Neural cell (in vitro differentiated cells): Measurements from ENCODE around the gene SLC7A8. TPM values are rescaled to one million over a fixed set of nuclear protein-coding genes. Genes with fewer than 3 reads are reported as not detected.

Source experiments
- H2AFZ ChIP-seq: fragments of 200-600, 300-800 bp; sonication (generic), shearing (Covaris generic); 2 replicates; pipeline ENCODE4 v1.6.0; 2014; ENCODE audit warnings: low read depth, mild to moderate bottlenecking, antibody characterized with exemption, low read length, moderate library complexity
- H3F3A ChIP-seq: fragments of 200-600 bp; shearing (Covaris generic); 2 replicates; pipeline ENCODE4 v1.6.1; 2016; ENCODE audit warnings: mild to moderate bottlenecking, moderate library complexity, mixed read lengths, antibody characterized with exemption, low read length; ENCODE audit not compliant: insufficient read depth, poor library complexity, severe bottlenecking
- H3K27ac ChIP-seq: fragments of 200-600, 300-800 bp; sonication (generic), shearing (Covaris generic); 2 replicates; pipeline ENCODE4 v1.5.1; 2014; ENCODE audit warnings: mild to moderate bottlenecking, low read length, moderate library complexity
- H3K27me3 ChIP-seq: fragments of 300-800, 200-600 bp; sonication (generic), shearing (Covaris generic); 2 replicates; pipeline ENCODE4 v1.6.0; 2014; ENCODE audit warnings: mild to moderate bottlenecking, low read depth, low read length, moderate library complexity; ENCODE audit not compliant: insufficient read depth
- H3K36me3 ChIP-seq: fragments of 300-800, 200-600 bp; sonication (generic), shearing (Covaris generic); 2 replicates; pipeline ENCODE4 v1.5.1; 2014; ENCODE audit warnings: mild to moderate bottlenecking, antibody characterized with exemption, low read length, moderate library complexity; ENCODE audit not compliant: insufficient read depth
- H3K4me2 ChIP-seq: fragments of 300-800, 200-600 bp; sonication (generic), shearing (Covaris generic); 2 replicates; pipeline ENCODE4 v1.6.0; 2014; ENCODE audit warnings: mild to moderate bottlenecking, low read length
- H3K4me3 ChIP-seq: fragments of 300-800, 200-600 bp; sonication (generic), shearing (Covaris generic); 2 replicates; pipeline ENCODE4 v1.5.1; 2014; ENCODE audit warnings: mild to moderate bottlenecking, low read length, moderate library complexity
- H3K79me2 ChIP-seq: fragments of 200-600 bp; shearing (Covaris generic); replicated peaks from 2 replicates; pipeline ENCODE4 v1.6.0; 2014; ENCODE audit warnings: mild to moderate bottlenecking, low read length, moderate library complexity; ENCODE audit not compliant: insufficient read depth
- H3K9ac ChIP-seq: fragments of 300-800, 200-600 bp; sonication (generic), shearing (Covaris generic); 2 replicates; pipeline ENCODE4 v1.6.1; 2016; ENCODE audit warnings: mild to moderate bottlenecking, low read length, mixed read lengths
- H3K9me2 ChIP-seq: fragments of 200-600 bp; shearing (Covaris generic); 2 replicates; pipeline ENCODE4 v1.6.1; 2016; ENCODE audit warnings: mild to moderate bottlenecking, low read length, mixed read lengths; ENCODE audit not compliant: insufficient read depth
- H3K9me3 ChIP-seq: fragments of 200-600, 300-800 bp; sonication (generic), shearing (Covaris generic); 2 replicates; pipeline ENCODE4 v1.6.1; 2016; ENCODE audit warnings: mild to moderate bottlenecking, mixed run types, low read length, moderate library complexity, mixed read lengths
- H4K20me1 ChIP-seq: fragments of 200-600 bp; shearing (Covaris generic); 2 replicates; pipeline ENCODE4 v1.6.1; 2016; ENCODE audit warnings: mild to moderate bottlenecking, mixed run types; ENCODE audit not compliant: insufficient read depth
- CTCF ChIP-seq: fragments of 450-650 bp; IDR thresholded peaks from 2 replicates; pipeline ENCODE4 v1.5.1; 2014; ENCODE audit warnings: antibody characterized with exemption, mild to moderate bottlenecking, moderate library complexity; ENCODE audit not compliant: poor library complexity, severe bottlenecking
- EP300 ChIP-seq: fragments of 450-650 bp; conservative IDR thresholded peaks from 2 replicates; pipeline ENCODE4 v1.6.1; 2014; ENCODE audit warnings: antibody characterized with exemption, mild to moderate bottlenecking, moderate library complexity; ENCODE audit not compliant: poor library complexity, severe bottlenecking
- EZH2 ChIP-seq: fragments of 200-600, 300-800 bp; shearing (Covaris generic), sonication (generic); IDR thresholded peaks from 2 replicates; pipeline ENCODE4 v1.6.1; 2014; ENCODE audit warnings: antibody characterized with exemption, low read length, borderline replicate concordance, mild to moderate bottlenecking; ENCODE audit not compliant: insufficient read depth, poor library complexity, severe bottlenecking
- MXI1 ChIP-seq: fragments of 450-650 bp; conservative IDR thresholded peaks from 2 replicates; pipeline ENCODE4 v1.6.1; 2014; ENCODE audit warnings: antibody characterized with exemption, mild to moderate bottlenecking; ENCODE audit not compliant: poor library complexity, severe bottlenecking
- POLR2AphosphoS5 ChIP-seq: IDR thresholded peaks from 2 replicates; pipeline ENCODE4 v1.6.1; 2012
- RAD21 ChIP-seq: fragments of 450-650 bp; conservative IDR thresholded peaks from 2 replicates; pipeline ENCODE4 v1.6.1; 2014; ENCODE audit warnings: antibody characterized with exemption, mild to moderate bottlenecking, moderate library complexity
- SMC3 ChIP-seq: fragments of 450-650 bp; conservative IDR thresholded peaks from 2 replicates; pipeline ENCODE4 v1.6.1; 2014; ENCODE audit warnings: antibody characterized with exemption, mild to moderate bottlenecking, moderate library complexity; ENCODE audit not compliant: poor library complexity
- polyA plus RNA-seq: library from polyadenylated mRNA; depleted of rRNA; stranded (reverse); fragments of >200 nt; gene quantifications from 2 replicates; pipeline ENCODE4 v1.2.3, GENCODE V29; 2014

SLC7A8 gene
- polyA plus RNA-seq, 1 donor from 2014 or later = 0.21 TPM

GRCh38 chr14:23171222-23171975 lies 12.1 kb downstream of the SLC7A8 start:
- Histone ChIP-seq H3K9me3 (no peaks in the 10 kb centered on the region), H3F3A (no peaks in the 10 kb centered on the region), H3K9ac (no peak overlapping the region), H3K27ac (no peak overlapping the region), H4K20me1 (no peaks in the 10 kb centered on the region), H3K9me2 (no peaks in the 10 kb centered on the region), H3K79me2 (no peaks in the 10 kb centered on the region), H3K4me2 (no peak overlapping the region), H3K4me3 (no peak overlapping the region), H3K36me3 (no peaks in the 10 kb centered on the region), H2AFZ (no peak overlapping the region), H3K27me3 (no peaks in the 10 kb centered on the region)
- TF ChIP-seq EP300 = no peak
- no peak for TF ChIP-seq MXI1
- TF ChIP-seq CTCF = no peak

- no peak overlapping the region for H3K4me3 ChIP-seq
- no peaks in the 10 kb centered on the region for H3K79me2 ChIP-seq
- H3K9me2 ChIP-seq = no peaks in the 10 kb centered on the region
- H3K36me3 ChIP-seq = no peaks in the 10 kb centered on the region
- H4K20me1 ChIP-seq = no peaks in the 10 kb centered on the region
- no peak overlapping the region for H3K9ac ChIP-seq
- no peaks in the 10 kb centered on the region for H3F3A ChIP-seq
- H3K27ac ChIP-seq = no peak overlapping the region
- H2AFZ ChIP-seq = no peak overlapping the region
- TF ChIP-seq POLR2AphosphoS5 (no peak), EZH2 (no peak), MXI1 (no peak)
- no peaks in the 10 kb centered on the region for H3K9me3 ChIP-seq
- no peak overlapping the region for H3K4me2 ChIP-seq
- H3K27me3 ChIP-seq = no peaks in the 10 kb centered on the region
Observed at GRCh38 chr14:23169622-23170021, 13.8 kb downstream of the SLC7A8 start.

- Histone ChIP-seq H3K4me3 (no peak overlapping the region), H3K79me2 (no peaks in the 10 kb centered on the region), H3F3A (no peaks in the 10 kb centered on the region), H3K36me3 (no peaks in the 10 kb centered on the region), H3K27me3 (no peaks in the 10 kb centered on the region), H3K9ac (no peak overlapping the region), H2AFZ (no peak overlapping the region), H3K9me3 (no peaks in the 10 kb centered on the region), H3K27ac (no peak overlapping the region), H3K4me2 (no peak overlapping the region), H4K20me1 (no peaks in the 10 kb centered on the region), H3K9me2 (no peaks in the 10 kb centered on the region)
- no peak for TF ChIP-seq POLR2AphosphoS5
- no peak for TF ChIP-seq EZH2
- no peak for TF ChIP-seq RAD21
- no peak for TF ChIP-seq CTCF
- TF ChIP-seq SMC3 = no peak
Observed at GRCh38 chr14:23168246-23168645, 15.2 kb downstream of the SLC7A8 start.
